ENCODE measurements around the gene TFF1.

DNA sequence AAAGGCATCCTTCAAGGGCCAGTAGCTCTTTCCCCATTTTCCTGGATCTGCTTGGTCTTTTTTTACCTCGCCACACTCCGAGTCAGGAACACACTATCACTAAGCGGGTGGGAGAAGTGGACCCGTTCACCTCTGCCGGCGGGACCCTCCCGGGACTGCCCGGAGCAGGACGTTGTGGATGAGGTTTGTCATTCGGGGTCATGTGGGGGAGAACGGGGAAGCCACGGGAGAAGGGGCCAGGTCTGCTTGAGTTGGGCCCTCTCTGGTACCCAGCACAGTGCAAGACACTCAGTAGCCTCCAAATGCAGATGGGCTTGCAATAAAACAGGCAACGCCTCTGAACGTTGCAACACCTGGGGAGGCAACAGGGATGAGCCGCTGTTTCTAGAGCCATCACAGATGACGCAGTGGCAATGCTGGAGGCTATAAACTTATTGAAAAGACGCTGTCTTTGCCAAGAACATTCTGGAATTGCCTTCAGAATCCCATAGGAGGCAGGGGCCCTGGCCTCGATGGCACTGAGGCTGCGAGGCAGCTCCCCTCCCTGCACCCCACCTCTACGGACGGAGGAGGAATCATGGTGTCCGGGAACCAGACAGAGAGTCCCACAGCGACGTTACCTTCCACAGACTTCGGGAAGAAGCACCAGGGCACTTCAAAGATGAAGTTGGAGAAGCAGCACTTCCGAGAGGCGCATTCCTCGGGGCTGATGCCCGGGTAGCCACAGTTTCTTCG, 19.3 kb downstream of the TFF1 start:
- TF ChIP-seq, protein P1, sequence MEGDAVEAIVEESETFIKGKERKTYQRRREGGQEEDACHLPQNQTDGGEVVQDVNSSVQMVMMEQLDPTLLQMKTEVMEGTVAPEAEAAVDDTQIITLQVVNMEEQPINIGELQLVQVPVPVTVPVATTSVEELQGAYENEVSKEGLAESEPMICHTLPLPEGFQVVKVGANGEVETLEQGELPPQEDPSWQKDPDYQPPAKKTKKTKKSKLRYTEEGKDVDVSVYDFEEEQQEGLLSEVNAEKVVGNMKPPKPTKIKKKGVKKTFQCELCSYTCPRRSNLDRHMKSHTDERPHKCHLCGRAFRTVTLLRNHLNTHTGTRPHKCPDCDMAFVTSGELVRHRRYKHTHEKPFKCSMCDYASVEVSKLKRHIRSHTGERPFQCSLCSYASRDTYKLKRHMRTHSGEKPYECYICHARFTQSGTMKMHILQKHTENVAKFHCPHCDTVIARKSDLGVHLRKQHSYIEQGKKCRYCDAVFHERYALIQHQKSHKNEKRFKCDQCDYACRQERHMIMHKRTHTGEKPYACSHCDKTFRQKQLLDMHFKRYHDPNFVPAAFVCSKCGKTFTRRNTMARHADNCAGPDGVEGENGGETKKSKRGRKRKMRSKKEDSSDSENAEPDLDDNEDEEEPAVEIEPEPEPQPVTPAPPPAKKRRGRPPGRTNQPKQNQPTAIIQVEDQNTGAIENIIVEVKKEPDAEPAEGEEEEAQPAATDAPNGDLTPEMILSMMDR (IDR thresholded peaks at IDR 0.05), result no peak
- no peak for TF ChIP-seq POLR2A (IDR thresholded peaks at IDR 0.05)

Data from thyroid gland (tissue), 4 donors.